ENCODE results near the gene DAPK1.

DAPK1 gene

GRCh38 chr9:87671478-87671877 is 173.8 kb downstream of the DAPK1 start:
- Histone ChIP-seq H3K4me1 (ENCODE audit: insufficient read depth, poor library complexity, severe bottlenecking) (no peaks in the 10 kb centered on the region), H3K4me3 (ENCODE audit: severe bottlenecking) (no peak overlapping the region), H3K9me3 (ENCODE audit: severe bottlenecking) (peaks cover 4% of the 10 kb centered on the region), H3K36me3 (ENCODE audit: low read depth) (no peaks in the 10 kb centered on the region), H3K27ac (ENCODE audit: poor library complexity, severe bottlenecking) (no peak overlapping the region), H3K27me3 (ENCODE audit: insufficient read depth, poor library complexity, severe bottlenecking) (no peaks in the 10 kb centered on the region)
- DNase-seq (ENCODE audit: low spot score), result no peak
- no peak for ATAC-seq (ENCODE audit: low read depth)
- TF ChIP-seq, protein P1, sequence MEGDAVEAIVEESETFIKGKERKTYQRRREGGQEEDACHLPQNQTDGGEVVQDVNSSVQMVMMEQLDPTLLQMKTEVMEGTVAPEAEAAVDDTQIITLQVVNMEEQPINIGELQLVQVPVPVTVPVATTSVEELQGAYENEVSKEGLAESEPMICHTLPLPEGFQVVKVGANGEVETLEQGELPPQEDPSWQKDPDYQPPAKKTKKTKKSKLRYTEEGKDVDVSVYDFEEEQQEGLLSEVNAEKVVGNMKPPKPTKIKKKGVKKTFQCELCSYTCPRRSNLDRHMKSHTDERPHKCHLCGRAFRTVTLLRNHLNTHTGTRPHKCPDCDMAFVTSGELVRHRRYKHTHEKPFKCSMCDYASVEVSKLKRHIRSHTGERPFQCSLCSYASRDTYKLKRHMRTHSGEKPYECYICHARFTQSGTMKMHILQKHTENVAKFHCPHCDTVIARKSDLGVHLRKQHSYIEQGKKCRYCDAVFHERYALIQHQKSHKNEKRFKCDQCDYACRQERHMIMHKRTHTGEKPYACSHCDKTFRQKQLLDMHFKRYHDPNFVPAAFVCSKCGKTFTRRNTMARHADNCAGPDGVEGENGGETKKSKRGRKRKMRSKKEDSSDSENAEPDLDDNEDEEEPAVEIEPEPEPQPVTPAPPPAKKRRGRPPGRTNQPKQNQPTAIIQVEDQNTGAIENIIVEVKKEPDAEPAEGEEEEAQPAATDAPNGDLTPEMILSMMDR (IDR thresholded peaks at IDR 0.05; ENCODE audit: poor library complexity, severe bottlenecking), result no peak

DNA sequence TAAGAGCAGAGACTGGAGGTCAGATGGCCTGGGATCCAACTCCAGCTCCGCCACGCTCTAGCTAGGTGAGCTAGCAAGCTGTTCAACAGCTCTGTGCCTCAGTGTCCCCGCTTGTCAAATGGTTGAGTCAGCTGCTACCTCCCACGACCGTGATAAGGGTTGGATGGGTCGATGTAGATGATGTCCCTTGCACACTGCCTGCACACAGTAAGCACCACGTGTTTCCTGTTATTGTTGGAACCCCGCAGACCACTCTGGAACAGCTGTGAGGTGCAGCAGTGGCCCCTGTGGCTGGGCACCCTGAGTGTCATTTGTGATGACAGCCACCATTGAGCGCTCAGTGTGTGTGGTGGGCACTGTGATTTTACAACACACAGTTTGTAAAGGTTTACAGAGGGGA is 174.3 kb downstream of the DAPK1 start:
- H3K4me3 ChIP-seq (ENCODE audit: severe bottlenecking), result no peak overlapping the region
- no peak for ATAC-seq (ENCODE audit: low read depth)
- TF ChIP-seq, protein P1 (IDR thresholded peaks at IDR 0.05; ENCODE audit: poor library complexity, severe bottlenecking), result no peak
- H3K9me3 ChIP-seq (ENCODE audit: severe bottlenecking), result peaks cover 4% of the 10 kb centered on the region
- H3K27ac ChIP-seq (ENCODE audit: poor library complexity, severe bottlenecking), result no peak overlapping the region
- no peaks in the 10 kb centered on the region for H3K36me3 ChIP-seq (ENCODE audit: low read depth)
- no peak for DNase-seq (ENCODE audit: low spot score)
- H3K27me3 ChIP-seq (ENCODE audit: insufficient read depth, poor library complexity, severe bottlenecking), result no peaks in the 10 kb centered on the region
- H3K4me1 ChIP-seq (ENCODE audit: insufficient read depth, poor library complexity, severe bottlenecking), result no peaks in the 10 kb centered on the region

DNA sequence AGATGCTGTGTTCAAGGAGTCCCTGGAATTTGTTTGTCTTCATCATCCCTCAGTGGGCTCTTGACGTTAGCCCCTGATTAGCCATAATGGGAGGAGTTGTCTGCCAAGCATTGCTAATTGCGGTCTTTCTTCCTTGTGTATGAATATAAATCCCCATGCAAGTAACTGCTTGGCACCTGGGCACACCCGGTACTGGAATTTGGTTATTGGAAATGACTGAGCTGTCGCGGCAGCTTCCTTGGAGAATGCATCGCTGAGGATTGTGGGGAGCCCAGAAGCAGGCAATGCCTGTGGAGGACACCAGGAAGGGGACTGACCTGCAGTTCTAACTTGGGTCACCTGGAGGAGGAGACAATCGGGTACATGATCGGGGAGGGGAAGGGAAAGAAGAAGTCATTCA is 174.9 kb downstream of the DAPK1 start:
- Histone ChIP-seq H3K4me1 (ENCODE audit: insufficient read depth, poor library complexity, severe bottlenecking) (no peaks in the 10 kb centered on the region), H3K36me3 (ENCODE audit: low read depth) (no peaks in the 10 kb centered on the region), H3K4me3 (ENCODE audit: severe bottlenecking) (no peak overlapping the region), H3K27ac (ENCODE audit: poor library complexity, severe bottlenecking) (no peak overlapping the region), H3K27me3 (ENCODE audit: insufficient read depth, poor library complexity, severe bottlenecking) (no peaks in the 10 kb centered on the region), H3K9me3 (ENCODE audit: severe bottlenecking) (no peaks in the 10 kb centered on the region)
- TF ChIP-seq, protein P1 (IDR thresholded peaks at IDR 0.05; ENCODE audit: poor library complexity, severe bottlenecking), result no peak
- ATAC-seq (ENCODE audit: low read depth) (no peak), DNase-seq (ENCODE audit: low spot score) (no peak)

- Histone ChIP-seq H3K36me3 (ENCODE audit: low read depth) (no peaks in the 10 kb centered on the region), H3K4me1 (ENCODE audit: insufficient read depth, poor library complexity, severe bottlenecking) (no peaks in the 10 kb centered on the region), H3K9me3 (ENCODE audit: severe bottlenecking) (no peaks in the 10 kb centered on the region), H3K27ac (ENCODE audit: poor library complexity, severe bottlenecking) (no peak overlapping the region), H3K27me3 (ENCODE audit: insufficient read depth, poor library complexity, severe bottlenecking) (no peaks in the 10 kb centered on the region), H3K4me3 (ENCODE audit: severe bottlenecking) (no peak overlapping the region)
- TF ChIP-seq, protein P1 (IDR thresholded peaks at IDR 0.05; ENCODE audit: poor library complexity, severe bottlenecking), result no peak
- ATAC-seq (ENCODE audit: low read depth) (no peak), DNase-seq (ENCODE audit: low spot score) (no peak)
Observed at GRCh38 chr9:87673446-87674120, 175.9 kb downstream of the DAPK1 start.

GRCh38 chr9:87674565-87675299 is 177.1 kb downstream of the DAPK1 start:
- Histone ChIP-seq H3K27me3 (ENCODE audit: insufficient read depth, poor library complexity, severe bottlenecking) (no peaks in the 10 kb centered on the region), H3K36me3 (ENCODE audit: low read depth) (no peaks in the 10 kb centered on the region), H3K27ac (ENCODE audit: poor library complexity, severe bottlenecking) (no peak overlapping the region), H3K9me3 (ENCODE audit: severe bottlenecking) (no peaks in the 10 kb centered on the region), H3K4me3 (ENCODE audit: severe bottlenecking) (no peak overlapping the region), H3K4me1 (ENCODE audit: insufficient read depth, poor library complexity, severe bottlenecking) (no peaks in the 10 kb centered on the region)
- TF ChIP-seq, protein P1 (IDR thresholded peaks at IDR 0.05; ENCODE audit: poor library complexity, severe bottlenecking), result no peak
- DNase-seq (ENCODE audit: low spot score) (no peak), ATAC-seq (ENCODE audit: low read depth) (no peak)

Measured in RWPE2 (cell line).